GM19043 (cell line): ENCODE measurements around the gene HERC2.

Experiments used
- ATAC-seq: cut with Tn5 transposase; IDR thresholded peaks from one replicate; pipeline ENCODE4 v1.9.1; 2021; ENCODE audit warnings: low read depth; ENCODE audit not compliant: unreplicated experiment

The HERC2 gene

GRCh38 chr15:28075573-28075972, 246.4 kb downstream of the HERC2 start:
- no peak for ATAC-seq

GRCh38 chr15:28068930-28069329, 253.0 kb downstream of the HERC2 start:
- ATAC-seq: no peak

- no peak for ATAC-seq
These were observed 255.7 kb downstream of the HERC2 start for GRCh38 chr15:28066231-28066630.
